Sciatic nerve (tissue), 2 donors: Measurements from ENCODE around the gene FIBCD1. TPM values are rescaled to one million over a fixed set of nuclear protein-coding genes. Genes with fewer than 3 reads are reported as not detected.

Source experiments
- ATAC-seq: fragments of 200-7000 bp; cut with Tn5 transposase; one replicate; pipeline ENCODE4 v1.9.1; 2020; ENCODE audit warnings: mild to moderate bottlenecking, moderate library complexity
- DNase-seq: peaks from one replicate; pipeline ENCODE4 v3.0.0-alpha.2; 2020; ENCODE audit warnings: low spot score
- intact Hi-C: fragments of 100-400 bp; cut with DNase I; formaldehyde crosslinking; loops from one replicate; pipeline ENCODE4 v1.14.2; 2022
- total RNA-seq: library from RNA; stranded (reverse); fragmentation: NEBNext Ultra II Directional; extraction: Animal tissue kit (Norgen Biotek cat#: 25700); gene quantifications from one replicate; pipeline ENCODE4 v1.2.1, GENCODE V29; 2021
- donor health status: DM: no; HTN: no; CAD: no.
- donor health status: DM: no; HTN: no; CAD: no.

FIBCD1 gene
- total RNA-seq, 1 donor from 2014 or later, result not detected

- no peak for ATAC-seq
- intact Hi-C loops, result loop anchor here (5.0 kb wide), 2 partner anchors 89 to 154 kb away; no protein-coding TSS in a partner anchor
- peak; percentile 48 for DNase-seq
Measured at GRCh38 chr9:130861372-130862180, 77.5 kb downstream of the FIBCD1 start.

- ATAC-seq (peak; percentile 93), DNase-seq (peak; percentile 87)
- intact Hi-C loops, result loop anchor here (5.0 kb wide), 2 partner anchors 88 to 153 kb away; no protein-coding TSS in a partner anchor
Measured at GRCh38 chr9:130860458-130861316, 78.4 kb downstream of the FIBCD1 start.

GRCh38 chr9:130858739-130859705 lies 80.0 kb downstream of the FIBCD1 start:
- ATAC-seq (peak; percentile 18), DNase-seq (peak; percentile 59)
- intact Hi-C loops, result no loop called here

GRCh38 chr9:130857864-130858738 lies 80.9 kb downstream of the FIBCD1 start:
- peak; percentile 82 for DNase-seq
- intact Hi-C loops, result no loop called here
- peak; percentile 69 for ATAC-seq

GRCh38 chr9:130856474-130856873 lies 82.6 kb downstream of the FIBCD1 start:
- intact Hi-C loops, result no loop called here

GRCh38 chr9:130854835-130855234 lies 84.2 kb downstream of the FIBCD1 start:
- DNase-seq, result peak; percentile 48
- ATAC-seq, result no peak
- intact Hi-C loops, result no loop called here

More at GRCh38 chr9:130856474-130856873, 82.6 kb downstream of the FIBCD1 start:
- DNase-seq (no peak), ATAC-seq (no peak)

- intact Hi-C loops, result no loop called here
- DNase-seq, result peak; percentile 50
- peak; percentile 71 for ATAC-seq
Measured at GRCh38 chr9:130854092-130854491, 85.0 kb downstream of the FIBCD1 start.

- intact Hi-C loops, result no loop called here
- peak; percentile 14 for DNase-seq
Measured at GRCh38 chr9:130852801-130853200, 86.2 kb downstream of the FIBCD1 start.

More at GRCh38 chr9:130852801-130853200, 86.2 kb downstream of the FIBCD1 start:
- no peak for ATAC-seq

Other genes starting within 250 kb of the FIBCD1 start
- 27.2 TPM for gene EXOSC2, start 245.5 kb downstream of the FIBCD1 start, total RNA-seq
- gene ABL1, start 104.0 kb downstream of the FIBCD1 start, total RNA-seq, result 85.8 TPM
- not detected for gene QRFP, start 42.4 kb downstream of the FIBCD1 start, total RNA-seq
- gene LAMC3, start 69.9 kb upstream of the FIBCD1 start, total RNA-seq, result 0.36 TPM
- gene AIF1L, start 157.3 kb upstream of the FIBCD1 start, total RNA-seq, result 92.1 TPM
- 73.7 TPM for gene NUP214, start 186.3 kb upstream of the FIBCD1 start, total RNA-seq